GM19043 (cell line): ENCODE measurements around the gene GRIN1.

ENCODE experiments used
- ATAC-seq: cut with Tn5 transposase; IDR thresholded peaks from one replicate; pipeline ENCODE4 v1.9.1; 2021; ENCODE audit warnings: low read depth; ENCODE audit not compliant: unreplicated experiment

Gene GRIN1

GRCh38 chr9:137189297-137190295 lies 50.6 kb downstream of the GRIN1 start:
- ATAC-seq, result no peak

- ATAC-seq, result no peak
Observed at GRCh38 chr9:137190315-137190856, 51.4 kb downstream of the GRIN1 start.

- no peak for ATAC-seq
Observed at GRCh38 chr9:137191245-137191644, 52.3 kb downstream of the GRIN1 start.

GRCh38 chr9:137191691-137192447 lies 52.9 kb downstream of the GRIN1 start:
- no peak for ATAC-seq

- ATAC-seq, result no peak
Observed at GRCh38 chr9:137192448-137192780, 53.5 kb downstream of the GRIN1 start.

- no peak for ATAC-seq
Observed at GRCh38 chr9:137192859-137193258, 53.9 kb downstream of the GRIN1 start.

GRCh38 chr9:137193771-137194170 lies 54.8 kb downstream of the GRIN1 start:
- no peak for ATAC-seq

GRCh38 chr9:137194388-137194787 lies 55.4 kb downstream of the GRIN1 start:
- no peak for ATAC-seq

- no peak for ATAC-seq
Observed at GRCh38 chr9:137194909-137195308, 56.0 kb downstream of the GRIN1 start.

- ATAC-seq, result no peak
Observed at GRCh38 chr9:137195525-137196220, 56.7 kb downstream of the GRIN1 start.

- ATAC-seq, result no peak
Observed at GRCh38 chr9:137198051-137198901, 59.3 kb downstream of the GRIN1 start.

GRCh38 chr9:137198902-137199283 lies 59.9 kb downstream of the GRIN1 start:
- ATAC-seq, result no peak

- ATAC-seq, result no peak
Observed at GRCh38 chr9:137199411-137200121, 60.6 kb downstream of the GRIN1 start.

- ATAC-seq, result peak; percentile 88
Observed at GRCh38 chr9:137200311-137201204, 61.6 kb downstream of the GRIN1 start, which contains the start of gene TPRN. TPRN (minus strand) TSS chr9:137200741; CDS start chr9:137200711, 30 bp downstream.

- ATAC-seq, result no peak
Observed at GRCh38 chr9:137201205-137201868, 62.4 kb downstream of the GRIN1 start.

- no peak for ATAC-seq
Observed at GRCh38 chr9:137202966-137203365, 64.0 kb downstream of the GRIN1 start.

GRCh38 chr9:137204731-137205125 lies 65.8 kb downstream of the GRIN1 start:
- ATAC-seq, result no peak
